ENCODE measurements around the gene RNF20.

RNF20 gene

DNA sequence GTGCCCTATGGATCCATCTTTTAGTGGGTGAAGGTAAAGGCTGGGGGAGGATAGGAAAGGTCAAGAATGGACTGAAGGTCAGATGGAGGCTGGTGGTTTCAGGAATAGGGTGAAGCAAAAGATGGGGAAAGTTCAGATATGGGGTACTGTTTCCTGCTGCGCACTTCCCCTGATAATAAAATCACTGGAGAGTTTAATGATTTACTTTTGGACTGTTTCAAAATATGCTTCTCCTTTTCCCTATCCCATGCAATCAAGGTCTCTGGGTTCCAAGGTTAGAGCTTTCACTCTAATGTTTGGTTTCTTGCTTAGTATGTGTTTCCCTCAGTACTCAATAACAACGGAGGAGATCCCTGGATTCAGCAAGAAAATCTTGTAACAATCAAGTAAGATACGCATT is 71.9 kb downstream of the RNF20 start:
- no peak for TF ChIP-seq EZH2phosphoT487 (IDR thresholded peaks at IDR 0.05; ENCODE audit: borderline replicate concordance)
- no peak for TF ChIP-seq CTCF (conservative IDR thresholded peaks at IDR 0.05; ENCODE audit: low read length)
- Histone ChIP-seq H3F3A (ENCODE audit: low read depth) (no peaks in the 10 kb centered on the region), H4K20me1 (ENCODE audit: insufficient read depth, low read length, poor library complexity, severe bottlenecking) (no peaks in the 10 kb centered on the region), H3K9me3 (ENCODE audit: insufficient read depth, low read depth, low read length) (no peaks in the 10 kb centered on the region), H3K79me2 (ENCODE audit: insufficient read depth, low read length) (no peaks in the 10 kb centered on the region), H2AFZ (ENCODE audit: low read length) (no peak overlapping the region), H3K4me1 (ENCODE audit: insufficient read depth, low read length, poor library complexity, severe bottlenecking) (peaks cover 7% of the 10 kb centered on the region), H3K4me3 (ENCODE audit: low read length, poor library complexity, severe bottlenecking) (no peak overlapping the region), H3K9ac (ENCODE audit: low read depth, low read length, poor library complexity, severe bottlenecking) (no peak overlapping the region), H3K9me2 (replicated peaks; ENCODE audit: low read depth, low read length) (no peaks in the 10 kb centered on the region), H3K27me3 (ENCODE audit: insufficient read depth, low read length, poor library complexity, severe bottlenecking) (no peaks in the 10 kb centered on the region), H3K4me2 (ENCODE audit: low read depth, low read length, poor library complexity, severe bottlenecking) (no peak overlapping the region), H3K36me3 (ENCODE audit: insufficient read depth, low read length) (no peaks in the 10 kb centered on the region)
